SK-N-SH (cell line): ENCODE results near the gene TMEM94.

ENCODE experiments used
- TF ChIP-seq, protein P1 (sequence below): fragments of 200-600 bp; sonication (generic); IDR thresholded peaks from 2 replicates; pipeline ENCODE4 v1.6.1; 2017; ENCODE audit warnings: antibody characterized with exemption, mild to moderate bottlenecking, moderate library complexity
- TF ChIP-seq, protein P2 (sequence below): IDR thresholded peaks from 2 replicates; pipeline ENCODE4 v1.6.1; 2012; ENCODE audit warnings: mild to moderate bottlenecking, low read depth, low read length, moderate library complexity

DNA sequence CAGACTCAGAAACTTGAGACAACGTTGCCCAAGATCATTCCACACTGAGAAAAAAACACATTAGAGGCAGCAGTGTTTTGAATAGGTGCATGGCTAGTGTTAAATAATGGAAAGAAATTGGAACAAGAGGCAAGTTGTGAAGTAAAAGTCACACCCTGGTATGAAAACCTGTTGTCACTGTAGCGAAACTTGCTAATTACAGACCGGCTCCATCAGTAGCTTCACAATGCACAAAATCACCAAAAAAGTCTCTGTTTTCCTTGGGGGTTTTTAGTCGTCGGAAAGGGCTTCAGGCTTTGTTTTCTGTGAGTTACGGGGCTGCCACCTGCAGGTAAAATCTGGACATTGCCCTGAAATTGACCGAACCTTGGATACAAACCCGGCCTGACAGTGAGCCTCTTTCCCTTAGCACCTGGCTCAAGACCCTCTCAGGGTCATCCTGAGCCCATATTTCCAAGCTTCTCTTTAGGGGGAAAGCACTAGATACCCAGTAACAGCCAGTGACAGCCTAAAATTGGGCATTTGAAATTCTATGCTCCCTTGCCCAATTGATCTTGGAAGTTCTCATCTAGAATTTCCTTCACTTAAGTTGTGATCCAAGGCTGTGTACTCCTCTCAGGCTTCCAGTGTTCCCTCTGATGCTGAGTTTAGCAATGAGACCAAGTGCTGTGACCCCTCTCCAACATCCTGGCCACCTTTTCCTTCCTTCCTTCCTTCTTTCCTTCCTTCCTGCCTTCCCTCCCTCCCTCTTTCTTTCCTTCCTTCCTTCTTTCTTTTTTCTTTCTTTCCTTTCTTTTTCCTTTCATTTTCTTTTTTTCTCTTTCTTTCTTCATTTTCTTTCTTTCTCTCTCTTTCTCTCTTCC lies 43.7 kb upstream of the TMEM94 start:
- TF ChIP-seq, protein P1, sequence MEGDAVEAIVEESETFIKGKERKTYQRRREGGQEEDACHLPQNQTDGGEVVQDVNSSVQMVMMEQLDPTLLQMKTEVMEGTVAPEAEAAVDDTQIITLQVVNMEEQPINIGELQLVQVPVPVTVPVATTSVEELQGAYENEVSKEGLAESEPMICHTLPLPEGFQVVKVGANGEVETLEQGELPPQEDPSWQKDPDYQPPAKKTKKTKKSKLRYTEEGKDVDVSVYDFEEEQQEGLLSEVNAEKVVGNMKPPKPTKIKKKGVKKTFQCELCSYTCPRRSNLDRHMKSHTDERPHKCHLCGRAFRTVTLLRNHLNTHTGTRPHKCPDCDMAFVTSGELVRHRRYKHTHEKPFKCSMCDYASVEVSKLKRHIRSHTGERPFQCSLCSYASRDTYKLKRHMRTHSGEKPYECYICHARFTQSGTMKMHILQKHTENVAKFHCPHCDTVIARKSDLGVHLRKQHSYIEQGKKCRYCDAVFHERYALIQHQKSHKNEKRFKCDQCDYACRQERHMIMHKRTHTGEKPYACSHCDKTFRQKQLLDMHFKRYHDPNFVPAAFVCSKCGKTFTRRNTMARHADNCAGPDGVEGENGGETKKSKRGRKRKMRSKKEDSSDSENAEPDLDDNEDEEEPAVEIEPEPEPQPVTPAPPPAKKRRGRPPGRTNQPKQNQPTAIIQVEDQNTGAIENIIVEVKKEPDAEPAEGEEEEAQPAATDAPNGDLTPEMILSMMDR, result peak; percentile 92
- TF ChIP-seq, protein P2, sequence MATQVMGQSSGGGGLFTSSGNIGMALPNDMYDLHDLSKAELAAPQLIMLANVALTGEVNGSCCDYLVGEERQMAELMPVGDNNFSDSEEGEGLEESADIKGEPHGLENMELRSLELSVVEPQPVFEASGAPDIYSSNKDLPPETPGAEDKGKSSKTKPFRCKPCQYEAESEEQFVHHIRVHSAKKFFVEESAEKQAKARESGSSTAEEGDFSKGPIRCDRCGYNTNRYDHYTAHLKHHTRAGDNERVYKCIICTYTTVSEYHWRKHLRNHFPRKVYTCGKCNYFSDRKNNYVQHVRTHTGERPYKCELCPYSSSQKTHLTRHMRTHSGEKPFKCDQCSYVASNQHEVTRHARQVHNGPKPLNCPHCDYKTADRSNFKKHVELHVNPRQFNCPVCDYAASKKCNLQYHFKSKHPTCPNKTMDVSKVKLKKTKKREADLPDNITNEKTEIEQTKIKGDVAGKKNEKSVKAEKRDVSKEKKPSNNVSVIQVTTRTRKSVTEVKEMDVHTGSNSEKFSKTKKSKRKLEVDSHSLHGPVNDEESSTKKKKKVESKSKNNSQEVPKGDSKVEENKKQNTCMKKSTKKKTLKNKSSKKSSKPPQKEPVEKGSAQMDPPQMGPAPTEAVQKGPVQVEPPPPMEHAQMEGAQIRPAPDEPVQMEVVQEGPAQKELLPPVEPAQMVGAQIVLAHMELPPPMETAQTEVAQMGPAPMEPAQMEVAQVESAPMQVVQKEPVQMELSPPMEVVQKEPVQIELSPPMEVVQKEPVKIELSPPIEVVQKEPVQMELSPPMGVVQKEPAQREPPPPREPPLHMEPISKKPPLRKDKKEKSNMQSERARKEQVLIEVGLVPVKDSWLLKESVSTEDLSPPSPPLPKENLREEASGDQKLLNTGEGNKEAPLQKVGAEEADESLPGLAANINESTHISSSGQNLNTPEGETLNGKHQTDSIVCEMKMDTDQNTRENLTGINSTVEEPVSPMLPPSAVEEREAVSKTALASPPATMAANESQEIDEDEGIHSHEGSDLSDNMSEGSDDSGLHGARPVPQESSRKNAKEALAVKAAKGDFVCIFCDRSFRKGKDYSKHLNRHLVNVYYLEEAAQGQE, result no peak
